GM12878 (cell line): ENCODE results near the gene CNPY2. TPM values are rescaled to one million over a fixed set of nuclear protein-coding genes. Genes with fewer than 3 reads are reported as not detected.
A peak's percentile ranks its signal among the peaks of the same experiment; 100 is the strongest.

Experiments
- ATAC-seq: fragments of 200-7000 bp; cut with Tn5 transposase; 3 replicates; pipeline ENCODE4 v1.9.1; 2020; ENCODE audit warnings: mild to moderate bottlenecking, moderate library complexity
- BruUV-seq: library from RNA; stranded (reverse); fragments of 400-500 nt; replicated peaks from 2 replicates; lab custom pipeline; 2021; lab: Mats Ljungman, UMichigan
- CTCF ChIA-PET: fragments of 300-600 bp; sonication (Branson Sonifier 250); formaldehyde crosslinking; extraction: SDS; loops from one replicate; lab custom pipeline; 2021; ENCODE audit warnings: inconsistent platforms; lab: Yijun Ruan, JAX
- POLR2A ChIA-PET: fragments of 350-600 bp; formaldehyde crosslinking; extraction: SDS; loops from one replicate; lab custom pipeline; 2021; ENCODE audit warnings: inconsistent platforms; lab: Charles Lee
- RAD21 ChIA-PET: fragments of 300-600 bp; sonication (Branson Sonifier 250); formaldehyde crosslinking; loops from one replicate; lab custom pipeline; 2023; ENCODE audit warnings: antibody characterized with exemption; ENCODE audit not compliant: unreplicated experiment; lab: Charles Lee
- SMC1A ChIA-PET: fragments of 300-600 bp; sonication (Branson Sonifier 250); formaldehyde crosslinking; loops from one replicate; lab custom pipeline; 2023; ENCODE audit not compliant: unreplicated experiment, uncharacterized antibody; lab: Charles Lee
- DNase-seq: peaks from one replicate; pipeline ENCODE4 v3.0.0-alpha.2; 2011; ENCODE audit warnings: low read depth, low spot score
- FAIRE-seq: peaks from 3 replicates; lab custom pipeline; 2011; peaks lifted over from hg19 to GRCh38; lab: Jason Lieb, UNC
- H2AFZ ChIP-seq: 2 replicates; pipeline ENCODE4 v1.6.0; 2011; ENCODE audit warnings: low read depth, low read length, control low read depth; ENCODE audit not compliant: control insufficient read depth
- H3K27ac ChIP-seq: 2 replicates; pipeline ENCODE4 v1.5.1; 2011; ENCODE audit warnings: control low read depth; ENCODE audit not compliant: control insufficient read depth, insufficient read depth
- H3K27me3 ChIP-seq, 2 experiments: replicated peaks in 1 of 2; 2 replicates each; pipeline versions ENCODE4 v1.6.0 to v1.6.1; 2011; ENCODE audit warnings: low read length in 1 of 2; ENCODE audit not compliant: control insufficient read depth in 2 of 2, insufficient read depth in 2 of 2
- H3K36me3 ChIP-seq, 2 experiments: 2 replicates each; pipeline ENCODE4 v1.5.1; 2011; ENCODE audit warnings: low read length in 1 of 2; ENCODE audit not compliant: control insufficient read depth in 2 of 2, insufficient read depth in 2 of 2
- H3K4me1 ChIP-seq: 2 replicates; pipeline ENCODE4 v1.6.1; 2011; ENCODE audit warnings: mild to moderate bottlenecking, low read length, moderate library complexity, mixed read lengths; ENCODE audit not compliant: control insufficient read depth, insufficient read depth
- H3K4me2 ChIP-seq: 2 replicates; pipeline ENCODE4 v1.6.0; 2011; ENCODE audit warnings: control low read depth; ENCODE audit not compliant: control insufficient read depth, insufficient read depth
- H3K4me3 ChIP-seq: fragments of 200-600 bp; sonication (generic); 2 replicates; pipeline ENCODE4 v1.5.1; 2016
- H3K79me2 ChIP-seq: 2 replicates; pipeline ENCODE4 v1.6.0; 2011; ENCODE audit warnings: low read length; ENCODE audit not compliant: control insufficient read depth, insufficient read depth
- H3K9ac ChIP-seq: 2 replicates; pipeline ENCODE4 v1.8.0; 2011; ENCODE audit warnings: low read length, control low read depth, mixed read lengths; ENCODE audit not compliant: control insufficient read depth, insufficient read depth
- H3K9me3 ChIP-seq: replicated peaks from 3 replicates; pipeline ENCODE4 v1.5.1; 2011; ENCODE audit warnings: mild to moderate bottlenecking, low read length; ENCODE audit not compliant: control insufficient read depth, insufficient read depth
- H4K20me1 ChIP-seq: 2 replicates; pipeline ENCODE4 v1.6.0; 2011; ENCODE audit not compliant: control insufficient read depth, insufficient read depth
- EGR1 ChIP-seq, 2 experiments: IDR thresholded peaks; 1 replicate in 1 of 2; 2 replicates in 1 of 2; pipeline ENCODE4 v1.6.1; 2011 to 2012; ENCODE audit warnings: low read depth in 2 of 2, low read length in 2 of 2, borderline replicate concordance in 1 of 2, mild to moderate bottlenecking in 1 of 2, moderate library complexity in 1 of 2
- PKNOX1 ChIP-seq: fragments of 450-650 bp; IDR thresholded peaks from 2 replicates; pipeline ENCODE4 v1.6.1; 2016; ENCODE audit warnings: mild to moderate bottlenecking
- POLR2A ChIP-seq: IDR thresholded peaks from 2 replicates; pipeline ENCODE4 v1.6.1; 2011; ENCODE audit warnings: low read depth, mild to moderate bottlenecking, low read length
- RB1 ChIP-seq: fragments of 450-650 bp; formaldehyde crosslinking; IDR thresholded peaks from 2 replicates; pipeline ENCODE4 v1.6.1; 2017; ENCODE audit warnings: mild to moderate bottlenecking, borderline replicate concordance
- RFX5 ChIP-seq: IDR thresholded peaks from 2 replicates; pipeline ENCODE4 v1.6.1; 2011; ENCODE audit warnings: low read depth, low read length, improper control_type of control experiment
- SPI1 ChIP-seq: IDR thresholded peaks from 2 replicates; pipeline ENCODE4 v1.6.1; 2011; ENCODE audit warnings: low read depth, mild to moderate bottlenecking, low read length, moderate library complexity, borderline replicate concordance; ENCODE audit not compliant: insufficient read depth
- STAT1 ChIP-seq: fragments of 450-650 bp; conservative IDR thresholded peaks from 2 replicates; pipeline ENCODE4 v1.6.1; 2014; ENCODE audit warnings: antibody characterized with exemption, mild to moderate bottlenecking
- TAF1 ChIP-seq: IDR thresholded peaks from 2 replicates; pipeline ENCODE4 v1.6.1; 2011; ENCODE audit warnings: mild to moderate bottlenecking, low read depth, low read length, borderline replicate concordance
- ZNF217 ChIP-seq: fragments of 450-650 bp; IDR thresholded peaks from 2 replicates; pipeline ENCODE4 v1.6.1; 2017; ENCODE audit warnings: antibody characterized with exemption, mild to moderate bottlenecking
- ZNF592 ChIP-seq: fragments of 450-650 bp; IDR thresholded peaks from 2 replicates; pipeline ENCODE4 v1.6.1; 2017; ENCODE audit warnings: mild to moderate bottlenecking, moderate library complexity
- ZNF687 ChIP-seq: fragments of 450-650 bp; IDR thresholded peaks from 2 replicates; pipeline ENCODE4 v1.6.1; 2017; ENCODE audit warnings: mild to moderate bottlenecking, moderate library complexity
- WGBS: methylation state at CpG from one replicate; pipeline ENCODE4 v1.1.6; 2016; ENCODE audit warnings: low lambda C conversion rate; ENCODE audit not compliant: insufficient replicate concordance, insufficient coverage; ENCODE audit errors: missing lambda C conversion rate; 5-methylcytosine and 5-hydroxymethylcytosine counted together
- in situ Hi-C: fragments of 300-500 bp; cut with MboI; formaldehyde crosslinking; loops from 9 replicates; pipeline ENCODE4 v1.14.3; 2018; ENCODE audit warnings: mixed read lengths
- intact Hi-C: fragments of 100-400 bp; cut with micrococcal nuclease; formaldehyde crosslinking; loops from one replicate; pipeline ENCODE4 v1.14.2; 2022; ENCODE audit not compliant: unreplicated experiment
- polyA plus RNA-seq, 11 experiments: library from polyadenylated mRNA; depleted of rRNA in 4 of 11; unstranded in 6 of 11; stranded (reverse) in 5 of 11; fragments of >200 nt; fragmentation: Nextera tagmentation in 4 of 11; fragmentation: Illumina TruSeq in 1 of 11; extraction: Ambion mirVana in 4 of 11; extraction: Trizol in 1 of 11; gene quantifications; 1 replicate in 1 of 11; 2 replicates in 10 of 11; pipeline versions ENCODE4 v1.2.1 to v1.2.3, GENCODE V29; 2011 to 2016; ENCODE audit warnings: inconsistent platforms in 2 of 11, missing spikeins in 2 of 11, low read depth in 1 of 11
- total RNA-seq, 4 experiments: library from RNA; depleted of rRNA in 3 of 4; stranded (reverse); fragments of >200 nt in 3 of 4; fragmentation: Illumina TruSeq in 1 of 4; extraction: Trizol in 1 of 4; gene quantifications; 2 replicates each; pipeline versions ENCODE4 v1.2.1 to v1.2.3, GENCODE V29; 2013 to 2021

Gene CNPY2
- total and polyA plus RNA-seq, 10 of the 15 experiments (the other 5 are each of a cell fraction or from before 2014, with no cell fraction given): 25.0 to 276 (median 87.8) TPM

GRCh38 chr12:56359851-56360767, 44.3 kb upstream of the CNPY2 start, which contains the start of gene STAT2:
STAT2 (minus strand) TSS chr12:56360107; CDS start chr12:56356571, 3,536 bp downstream.
- POLR2A ChIA-PET: interaction anchor here (0.5 to 7.9 kb wide), 41 partner anchors 9 to 983 kb away, joined by 3 to 140 read pairs (median 4); partner anchors contain the start of genes ATP5F1B, CNPY2, CS and IL23A
- peak; percentile 98 for FAIRE-seq
- in situ Hi-C loops (no loop called here), intact Hi-C loops (loop anchor here (1.0 to 5.0 kb wide), 3 partner anchors 27 to 87 kb away; partner anchors contain the start of genes PAN2 and TIMELESS)
- RAD21 ChIA-PET: interaction anchor here (0.6 to 5.3 kb wide), 27 partner anchors 10 to 276 kb away, joined by 3 to 60 read pairs (median 5); partner anchors contain the start of genes CNPY2, CS, ESYT1 and IL23A
- DNase-seq: peak; percentile 99
- H3K4me1 ChIP-seq: peaks cover 5% of the 10 kb centered on the region; the same call in 1 of the 2 replicates
- peak within 1 kb of the TSS; percentile 93 for H3K9ac ChIP-seq
- H3K4me2 ChIP-seq: peak within 1 kb of the TSS; percentile 89
- H2AFZ ChIP-seq: peak within 1 kb of the TSS; percentile 65
- no TSS peak for BruUV-seq
- H3K27me3 ChIP-seq: no peaks in the 10 kb centered on the region
- H3K36me3 ChIP-seq: peaks cover under 1 to 10% of the 10 kb centered on the region in 2 experiments
- CTCF ChIA-PET: interaction anchor here (0.6 to 4.0 kb wide), 27 partner anchors 10 to 1096 kb away, joined by 3 to 31 read pairs (median 4); partner anchors contain the start of genes CD63, CNPY2, COQ10A and ESYT1
- ATAC-seq: peak; percentile 98
- no peaks in the 10 kb centered on the region for H3K9me3 ChIP-seq
- SMC1A ChIA-PET: interaction anchor here (0.7 to 5.1 kb wide), 20 partner anchors 10 to 276 kb away, joined by 3 to 58 read pairs (median 8); partner anchors contain the start of genes CNPY2, COQ10A, ESYT1 and IL23A
- peaks cover 24% of the 10 kb centered on the region for H3K79me2 ChIP-seq
- no peaks in the 10 kb centered on the region for H4K20me1 ChIP-seq
- WGBS: under 1% methylated on average over 54 of the region's 54 CpGs
- peak within 1 kb of the TSS; percentile 89 for H3K27ac ChIP-seq
- H3K4me3 ChIP-seq: peak within 1 kb of the TSS; percentile 93
- peak; percentile 60; the same call in 1 of the 2 replicates for TF ChIP-seq TAF1
- TF ChIP-seq POLR2A: peak; percentile 90
- TF ChIP-seq RB1: peak; percentile 54; the same call in 1 of the 2 replicates
- TF ChIP-seq EGR1 (IDR thresholded peaks at IDR 0.05; ENCODE audit: borderline replicate concordance in 1 of 2, low read depth in 2 of 2, low read length in 2 of 2): no peak; a peak in 1 of 3 replicates
- TF ChIP-seq ZNF592: no peak
- peak; percentile 57; the same call in 1 of the 2 replicates for TF ChIP-seq RFX5
- TF ChIP-seq ZNF217: no peak
- no peak for TF ChIP-seq STAT1
- TF ChIP-seq ZNF687: no peak
- TF ChIP-seq SPI1: peak; percentile 39; the same call in 1 of the 2 replicates
- TF ChIP-seq PKNOX1: peak; percentile 96
